Renal cortical epithelial cell (primary cell): ENCODE data around the gene TSPAN4. TPM values are rescaled to one million over a fixed set of nuclear protein-coding genes. Genes with fewer than 3 reads are reported as not detected.

ENCODE experiments used
- DNase-seq: peaks from one replicate; pipeline ENCODE4 v3.0.0-alpha.2; 2011; ENCODE audit warnings: low read depth
- total RNA-seq: library from RNA; depleted of rRNA; stranded (reverse); fragments of >200 nt; gene quantifications from 2 replicates; pipeline ENCODE4 v1.2.3, GENCODE V29; 2014

Gene TSPAN4
- total RNA-seq, 1 donor from 2014 or later = 86.2 TPM

- DNase-seq = no peak
Measured at GRCh38 chr11:849951-850774, 7.5 kb downstream of the TSPAN4 start.

DNA sequence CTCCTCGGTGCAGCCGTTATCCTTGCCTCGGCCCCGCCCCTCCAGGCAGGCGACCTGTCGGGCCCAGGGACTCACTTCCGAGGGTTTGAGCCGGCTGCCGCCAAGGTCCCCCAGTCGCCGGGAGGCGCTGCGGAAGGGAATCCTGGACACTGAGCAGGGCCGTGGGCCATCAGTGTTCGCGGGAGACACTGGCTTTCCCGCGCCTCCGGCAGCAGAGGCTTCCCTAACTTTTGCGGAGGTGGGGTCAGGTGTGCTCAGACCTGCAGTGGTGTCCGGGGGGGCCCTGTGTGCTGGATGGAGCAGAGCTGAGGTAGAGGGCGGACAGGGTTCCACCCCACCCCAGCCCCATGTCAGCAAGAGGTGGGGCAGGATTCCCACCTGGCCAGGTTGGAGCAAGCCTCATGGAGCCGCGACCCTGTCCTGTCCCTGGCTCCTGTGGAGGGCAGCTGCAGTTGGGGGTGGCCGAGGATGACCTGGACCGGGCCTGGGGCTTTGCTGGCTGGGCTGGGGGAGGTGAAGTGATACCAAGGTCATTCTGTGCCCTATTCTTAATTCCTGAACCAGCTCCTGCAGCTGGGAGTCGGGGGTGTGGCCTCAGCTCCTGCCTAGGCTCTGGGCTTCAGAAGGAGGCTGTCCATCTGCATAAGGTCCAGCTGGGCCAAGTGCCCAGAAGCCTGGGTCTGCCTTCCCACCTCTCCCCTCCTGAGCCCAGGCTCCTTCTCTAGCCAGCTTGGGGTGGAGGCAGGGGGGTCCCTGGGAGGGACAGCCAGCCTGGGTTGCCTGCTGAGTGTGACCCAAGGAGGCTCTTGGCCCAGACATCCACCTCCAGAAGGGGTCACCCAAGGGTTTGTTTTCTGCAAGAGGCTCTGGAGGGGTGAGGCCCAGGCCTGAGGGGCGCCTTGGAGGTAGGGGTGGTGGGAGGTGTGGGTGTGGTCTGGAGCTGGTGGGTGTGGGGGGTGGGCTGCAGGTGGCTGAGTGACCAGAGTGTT, 8.4 kb downstream of the TSPAN4 start:
- DNase-seq = no peak

DNA sequence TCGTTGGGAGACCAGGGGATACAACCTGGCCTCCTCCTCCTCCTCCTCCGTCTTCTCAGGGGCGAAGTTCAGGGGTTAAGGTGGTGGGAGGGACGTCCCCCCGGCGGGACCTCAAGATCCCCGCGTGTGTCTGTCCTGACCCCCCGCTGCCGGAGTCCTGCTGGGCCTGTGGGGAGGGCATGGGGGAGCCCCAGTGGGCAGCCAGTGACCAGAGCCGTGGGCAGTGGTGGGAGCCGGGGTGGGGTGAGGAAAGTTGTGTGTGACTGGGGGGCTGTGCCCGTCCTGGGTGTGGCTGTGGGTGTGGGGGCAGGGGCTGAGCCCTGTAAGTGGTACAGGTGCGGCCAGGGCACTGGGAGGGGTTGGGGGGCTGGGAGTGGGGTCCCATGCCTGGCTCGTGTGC, 10.1 kb downstream of the TSPAN4 start:
- DNase-seq = no peak

- no peak for DNase-seq
Measured at GRCh38 chr11:853682-854448, 11.2 kb downstream of the TSPAN4 start.

- no peak for DNase-seq
Measured at GRCh38 chr11:854601-855329, 12.1 kb downstream of the TSPAN4 start.

- DNase-seq = no peak
Measured at GRCh38 chr11:855330-855674, 12.7 kb downstream of the TSPAN4 start.

DNA sequence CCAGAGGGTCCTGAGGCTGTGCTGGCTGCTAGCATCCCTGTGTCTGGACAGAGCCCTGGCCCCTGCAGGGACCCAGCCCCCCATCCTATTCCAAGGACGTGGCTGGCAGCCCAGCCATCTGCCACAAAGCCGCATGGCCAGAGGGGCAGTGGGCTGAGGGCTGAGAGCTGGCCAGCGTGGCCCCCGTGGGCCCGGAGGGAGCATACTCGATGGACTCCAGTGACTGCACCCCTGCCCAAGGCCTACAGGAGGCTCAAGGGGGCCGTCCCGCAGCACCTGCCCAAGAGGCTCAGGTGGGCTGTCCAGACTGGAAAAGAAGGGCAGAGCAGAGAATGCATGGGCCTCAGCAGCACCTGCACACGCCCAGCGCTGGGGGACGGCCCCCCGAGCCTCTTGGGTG, 13.1 kb downstream of the TSPAN4 start:
- no peak for DNase-seq

DNA sequence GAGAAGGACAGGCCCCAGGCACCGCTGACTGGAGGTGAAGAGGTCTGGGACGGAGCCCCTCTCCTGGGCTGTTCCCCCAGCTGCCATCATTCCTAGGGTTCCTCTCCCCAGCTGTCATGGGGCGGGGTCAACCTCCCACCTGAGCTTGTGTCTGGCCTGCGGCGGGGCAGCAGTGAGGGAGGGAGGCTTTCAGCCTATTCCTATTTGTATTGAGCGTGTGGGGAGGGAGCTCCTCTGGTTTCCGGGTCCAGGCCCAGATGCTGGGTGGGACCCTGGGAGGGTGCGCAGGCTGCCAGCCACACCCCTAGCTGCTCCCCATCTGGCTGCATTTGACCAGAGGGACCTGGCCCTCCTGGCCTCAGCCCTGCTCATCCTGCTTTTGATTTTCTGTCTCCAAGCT, 13.7 kb downstream of the TSPAN4 start:
- no peak for DNase-seq

DNA sequence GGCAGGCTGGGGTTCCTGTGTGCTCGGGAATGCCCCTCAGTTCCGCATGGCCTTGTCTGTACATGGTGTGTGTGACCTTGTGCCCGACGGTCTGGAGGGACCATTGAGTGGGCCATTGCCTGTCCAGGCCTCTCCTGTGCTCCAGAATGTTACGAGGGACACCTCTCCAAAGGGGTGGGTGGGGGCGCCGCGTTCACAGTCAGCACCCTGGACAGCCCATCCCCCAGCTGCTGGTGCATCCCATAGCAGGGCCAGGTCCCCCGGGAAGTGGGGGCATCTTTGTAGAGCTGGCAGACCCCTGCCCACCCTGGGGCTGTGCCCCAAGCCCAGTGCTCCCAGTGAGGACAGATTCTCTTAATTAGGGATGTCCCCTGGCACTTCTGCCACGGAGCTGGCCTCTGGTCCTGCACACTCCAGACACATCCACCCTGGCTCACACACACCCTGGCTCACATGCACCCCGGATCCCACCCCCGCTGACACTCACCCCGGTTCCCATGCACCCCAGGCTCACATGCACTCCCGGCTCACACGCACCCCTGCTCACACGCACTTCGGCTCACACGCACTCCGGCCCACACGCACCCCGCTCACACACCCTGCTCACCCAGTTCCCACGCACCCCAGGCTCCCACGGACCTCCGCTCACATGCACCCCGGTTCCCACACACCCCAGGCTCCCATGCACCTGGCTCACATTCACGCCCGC, 15.6 kb downstream of the TSPAN4 start:
- no peak for DNase-seq

DNA sequence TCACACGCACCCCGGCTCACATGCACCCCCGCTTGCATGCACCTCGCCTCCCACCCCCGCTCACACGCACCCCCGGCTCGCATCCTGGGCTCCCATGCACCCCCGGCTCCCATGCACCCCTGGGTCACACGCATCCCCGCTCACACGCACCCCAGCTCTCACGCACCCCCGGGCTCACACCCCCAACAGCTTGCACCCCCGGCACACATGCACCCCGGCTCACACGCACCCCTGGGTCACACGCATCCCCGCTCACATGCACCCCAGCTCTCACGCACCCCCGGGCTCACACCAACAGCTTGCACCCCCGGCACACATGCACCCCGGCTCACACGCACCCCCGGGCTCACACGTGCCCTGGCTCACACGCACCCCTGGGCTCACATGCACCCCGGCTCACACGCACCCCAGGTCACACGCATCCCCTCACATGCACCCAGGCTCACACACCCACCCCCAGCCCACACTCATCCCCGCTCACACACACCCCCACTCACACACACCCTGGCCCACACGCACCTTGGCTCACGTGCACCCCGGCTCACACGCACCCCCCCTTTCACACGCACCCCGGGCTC, 16.2 kb downstream of the TSPAN4 start:
- no peak for DNase-seq

DNA sequence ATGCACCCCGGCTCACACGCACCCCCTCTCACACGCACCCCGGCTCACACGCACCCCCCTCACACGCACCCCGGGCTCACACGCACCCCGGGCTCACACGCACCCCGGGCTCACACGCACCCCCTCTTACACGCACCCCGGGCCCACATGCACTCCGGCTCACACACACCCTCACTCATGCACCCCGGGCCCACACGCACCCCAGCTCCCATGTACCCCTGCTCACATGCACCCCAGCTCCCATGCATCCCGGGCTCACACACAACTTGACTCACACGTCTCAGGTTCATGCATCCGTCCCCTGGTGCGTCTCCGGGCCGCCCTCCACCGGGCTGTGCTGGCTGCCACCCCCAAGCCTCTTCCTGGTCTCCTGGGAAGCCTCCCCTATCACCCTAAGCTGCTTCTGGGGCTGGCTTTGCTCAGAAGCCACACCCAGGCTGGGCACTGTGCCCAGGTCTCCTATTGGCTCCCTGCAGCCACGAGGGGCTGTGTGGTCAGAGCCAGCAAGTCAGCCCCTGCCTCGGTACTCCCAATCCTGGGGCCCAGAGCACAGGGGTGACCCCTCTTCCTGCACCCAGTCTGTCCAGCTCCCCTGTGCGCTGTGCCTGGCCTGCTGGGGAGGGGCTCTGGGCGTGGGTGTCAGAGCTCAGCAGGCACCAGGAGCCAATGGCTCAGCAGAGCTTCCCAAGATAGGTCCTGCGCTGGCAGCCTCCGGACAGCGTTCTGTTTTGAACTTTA, 16.9 kb downstream of the TSPAN4 start:
- peak; percentile 70 for DNase-seq

DNA sequence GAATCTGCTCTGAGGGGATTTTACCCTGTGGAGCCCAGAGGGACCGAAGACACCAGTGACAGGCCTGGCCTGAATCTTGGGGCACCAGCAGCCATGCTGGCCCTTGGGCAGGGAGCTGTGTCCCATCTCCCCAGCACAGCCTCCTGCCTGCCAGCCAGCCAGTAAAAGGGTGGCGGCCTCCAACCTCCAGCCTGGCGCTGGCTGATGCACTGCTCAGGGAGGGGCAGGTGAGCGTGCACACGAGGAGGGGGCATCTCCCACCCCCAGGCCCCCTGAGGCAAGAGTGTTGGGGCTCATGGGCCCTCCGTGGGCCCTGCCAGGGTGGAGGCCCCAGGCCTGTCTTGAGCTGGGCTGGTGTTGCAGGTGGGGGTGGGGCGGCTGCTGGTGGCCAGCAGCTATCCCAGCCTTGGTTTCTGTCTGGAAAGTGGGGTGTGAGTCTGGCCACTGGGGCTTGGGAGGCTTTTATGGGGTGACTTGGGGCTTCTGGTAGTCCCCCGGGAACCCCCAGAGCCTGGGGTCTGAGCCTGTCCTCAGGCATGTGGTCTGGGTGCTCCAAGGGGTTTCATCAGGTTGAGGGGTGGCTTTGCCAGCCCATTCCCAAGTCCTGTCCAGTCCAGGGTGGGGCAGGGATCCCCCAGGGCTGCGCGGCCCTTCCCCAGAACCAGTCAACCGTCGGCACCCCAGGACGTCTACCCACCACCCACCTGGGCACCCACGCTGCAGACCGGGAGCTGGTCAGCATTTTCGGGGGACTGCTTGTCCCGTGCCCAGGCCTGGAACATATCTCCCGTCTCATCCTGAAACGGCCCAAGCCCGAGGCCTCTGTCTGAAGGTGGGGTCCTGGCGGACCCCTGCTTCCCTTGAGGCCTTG, 17.8 kb downstream of the TSPAN4 start:
- no peak for DNase-seq

DNA sequence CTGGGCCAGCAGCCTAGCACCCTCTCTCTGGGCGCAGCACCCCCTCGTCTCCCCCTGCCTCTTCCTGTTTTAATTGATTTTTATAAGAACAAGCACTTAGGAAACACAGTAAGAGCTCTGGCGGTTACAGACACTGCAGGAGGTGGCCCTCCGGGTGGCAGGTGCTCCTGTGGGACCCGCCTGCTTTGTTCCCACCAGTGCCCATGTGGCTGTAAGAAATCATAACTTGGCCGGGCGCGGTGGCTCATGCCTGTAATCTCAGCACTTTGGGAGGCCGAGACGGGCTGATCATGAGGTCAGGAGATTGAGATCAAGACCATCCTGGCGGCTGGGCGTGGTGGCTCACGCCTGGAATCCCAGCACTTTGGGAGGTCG, 18.4 kb downstream of the TSPAN4 start:
- no peak for DNase-seq

- no peak for DNase-seq
Measured at GRCh38 chr11:862081-862661, 19.5 kb downstream of the TSPAN4 start.

- no peak for DNase-seq
Measured at GRCh38 chr11:862696-863022, 20.0 kb downstream of the TSPAN4 start.

DNA sequence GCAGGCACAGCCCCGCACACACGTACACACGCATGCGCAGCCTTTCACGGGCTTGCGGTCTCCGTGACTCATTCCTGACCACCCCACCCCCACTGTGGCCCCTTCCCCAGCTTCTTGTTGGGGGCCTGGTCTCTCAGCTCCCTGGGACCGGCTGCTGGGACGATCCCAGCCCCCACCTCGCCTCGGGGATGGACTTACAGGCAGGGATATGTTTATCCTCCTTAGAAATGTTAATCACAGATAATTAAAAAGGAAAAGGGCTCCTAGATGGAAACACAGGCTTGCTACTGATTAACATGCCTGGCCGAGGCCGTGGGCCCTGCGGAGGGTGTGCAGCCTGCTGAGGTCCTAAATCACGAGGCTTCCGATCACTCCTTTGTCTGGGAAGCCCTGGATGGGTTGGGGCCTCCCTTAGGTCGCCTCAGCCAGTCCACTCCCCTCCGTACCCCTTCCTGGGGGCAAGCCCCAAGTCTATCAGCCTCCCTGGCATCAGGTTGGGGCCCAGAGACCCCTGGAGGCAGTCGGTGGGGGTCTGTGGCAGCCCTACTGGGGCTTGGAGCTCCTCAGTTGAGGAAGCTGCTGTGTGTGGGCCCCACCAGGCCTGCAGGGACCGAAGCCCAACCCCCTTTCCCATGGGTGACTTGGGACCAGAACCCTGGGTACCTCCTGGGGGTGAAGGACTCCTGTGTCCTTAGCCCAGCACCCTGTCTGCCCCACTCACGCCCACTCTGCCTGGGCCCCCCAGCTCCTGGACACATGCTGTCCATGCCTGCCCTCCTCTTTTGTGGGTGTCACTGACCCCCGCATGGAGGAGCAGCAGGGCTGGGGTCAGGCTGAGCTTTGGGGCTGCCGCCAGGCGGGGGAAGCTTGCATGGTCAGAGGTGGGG, 20.6 kb downstream of the TSPAN4 start:
- DNase-seq = peak; percentile 41
